HFFc6 (cell line): Measurements from ENCODE around the gene SCYL1. TPM values are rescaled to one million over a fixed set of nuclear protein-coding genes. Genes with fewer than 3 reads are reported as not detected.

ENCODE experiments used
- DNase-seq: peaks from one replicate; pipeline ENCODE4 v3.0.0-alpha.2; 2018
- H3K27ac Mint-ChIP-seq: 2 replicates; pipeline ENCODE4 v1.8.0; 2020; ENCODE audit warnings: mild to moderate bottlenecking, mixed read lengths
- H3K27me3 Mint-ChIP-seq: 2 replicates; pipeline ENCODE4 v1.8.0; 2021; ENCODE audit warnings: mild to moderate bottlenecking, moderate library complexity, mixed read lengths; ENCODE audit not compliant: insufficient read depth
- H3K36me3 Mint-ChIP-seq: 2 replicates; pipeline ENCODE4 v1.8.0; 2021; ENCODE audit warnings: low read depth, mixed read lengths
- H3K4me1 Mint-ChIP-seq: 2 replicates; pipeline ENCODE4 v1.8.0; 2020; ENCODE audit warnings: low read depth, mixed read lengths
- H3K4me3 Mint-ChIP-seq: 2 replicates; pipeline ENCODE4 v1.8.0; 2020; ENCODE audit warnings: mild to moderate bottlenecking, moderate library complexity, mixed read lengths
- H3K9me3 Mint-ChIP-seq: 2 replicates; pipeline ENCODE4 v1.8.0; 2020; ENCODE audit warnings: mild to moderate bottlenecking, mixed read lengths
- total RNA-seq, 6 experiments: library from RNA; stranded (reverse); fragmentation: NEBNext Ultra II Directional; extraction: Animal tissue kit (Norgen Biotek cat#: 25700); gene quantifications; 2 replicates in 1 of 6; 3 replicates in 5 of 6; pipeline ENCODE4 v1.2.3, GENCODE V29; 2021
- TF ChIP-seq, protein P1 (sequence below): fragments of 200-600 bp; sonication (generic); IDR thresholded peaks from 2 replicates; pipeline ENCODE4 v1.5.0; 2021; ENCODE audit warnings: antibody characterized with exemption, mild to moderate bottlenecking

The SCYL1 gene
- total RNA-seq, 6 experiments from 2014 or later: 120 to 137 (median 126) TPM

DNA sequence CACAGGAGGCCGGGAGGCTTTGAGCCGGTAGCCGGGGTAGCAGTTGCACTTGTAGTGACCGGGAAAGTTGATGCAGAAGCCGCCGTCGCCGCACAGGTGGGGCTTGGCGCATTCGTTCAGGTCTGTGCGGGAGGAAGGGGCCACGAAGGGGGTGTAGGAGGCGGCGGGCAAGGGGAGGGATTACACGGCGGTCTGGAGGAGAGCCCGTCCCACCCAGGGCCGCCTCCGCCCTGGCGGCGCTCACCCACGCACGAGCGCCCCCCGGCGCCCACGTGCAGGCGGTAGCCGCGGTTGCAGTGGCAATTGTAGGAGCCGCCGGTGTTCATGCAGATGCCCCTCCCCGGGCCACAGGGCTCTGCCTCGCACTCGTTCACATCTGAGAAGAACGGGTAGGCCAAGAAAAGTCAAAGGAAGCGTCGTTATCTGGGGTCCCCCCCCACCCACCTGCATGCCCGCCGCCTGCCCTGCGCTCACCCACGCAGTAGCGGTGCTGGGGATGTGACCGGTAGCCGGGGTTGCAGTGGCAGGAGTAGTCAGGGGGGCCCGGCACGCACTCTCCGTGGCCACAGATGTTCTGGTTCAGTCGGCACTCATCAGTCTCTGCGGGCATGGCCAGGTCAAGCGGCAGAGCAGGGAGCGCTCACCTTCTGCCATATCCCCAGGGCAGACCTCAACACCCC lies 22.7 kb downstream of the SCYL1 start:
- Mint-ChIP-seq H3K4me1 (0 out of 2 replicates have a peak, but pooled peaks cover 4% of the 10 kb centered on the region), H3K4me3 (no peak overlapping the region), H3K27me3 (peaks cover 3% of the 10 kb centered on the region), H3K27ac (no peak overlapping the region), H3K9me3 (no peaks in the 10 kb centered on the region), H3K36me3 (peaks cover 39% of the 10 kb centered on the region)
- DNase-seq: no peak
- TF ChIP-seq, protein P1, sequence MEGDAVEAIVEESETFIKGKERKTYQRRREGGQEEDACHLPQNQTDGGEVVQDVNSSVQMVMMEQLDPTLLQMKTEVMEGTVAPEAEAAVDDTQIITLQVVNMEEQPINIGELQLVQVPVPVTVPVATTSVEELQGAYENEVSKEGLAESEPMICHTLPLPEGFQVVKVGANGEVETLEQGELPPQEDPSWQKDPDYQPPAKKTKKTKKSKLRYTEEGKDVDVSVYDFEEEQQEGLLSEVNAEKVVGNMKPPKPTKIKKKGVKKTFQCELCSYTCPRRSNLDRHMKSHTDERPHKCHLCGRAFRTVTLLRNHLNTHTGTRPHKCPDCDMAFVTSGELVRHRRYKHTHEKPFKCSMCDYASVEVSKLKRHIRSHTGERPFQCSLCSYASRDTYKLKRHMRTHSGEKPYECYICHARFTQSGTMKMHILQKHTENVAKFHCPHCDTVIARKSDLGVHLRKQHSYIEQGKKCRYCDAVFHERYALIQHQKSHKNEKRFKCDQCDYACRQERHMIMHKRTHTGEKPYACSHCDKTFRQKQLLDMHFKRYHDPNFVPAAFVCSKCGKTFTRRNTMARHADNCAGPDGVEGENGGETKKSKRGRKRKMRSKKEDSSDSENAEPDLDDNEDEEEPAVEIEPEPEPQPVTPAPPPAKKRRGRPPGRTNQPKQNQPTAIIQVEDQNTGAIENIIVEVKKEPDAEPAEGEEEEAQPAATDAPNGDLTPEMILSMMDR: no peak

DNA sequence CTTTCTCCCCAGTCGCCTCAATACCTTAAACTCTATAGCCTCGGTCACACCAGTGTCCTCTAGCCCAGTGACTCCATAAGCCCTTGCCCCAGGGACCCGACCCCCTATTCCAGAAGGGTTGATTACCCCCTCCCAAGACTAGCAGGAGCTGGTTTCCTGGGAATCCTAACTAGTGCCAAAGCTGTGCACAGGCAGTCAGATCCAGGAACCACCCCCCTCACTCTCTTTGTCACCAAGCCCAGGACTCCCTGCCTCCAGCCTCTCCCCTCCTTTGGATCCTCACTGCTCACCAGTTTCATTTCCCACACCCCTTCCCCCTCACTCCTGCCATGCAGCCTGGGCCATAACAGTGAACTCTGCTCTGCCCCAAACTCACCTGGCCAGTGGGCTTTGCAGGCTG lies 23.5 kb downstream of the SCYL1 start:
- Mint-ChIP-seq H3K4me3 (no peak overlapping the region), H3K27ac (no peak overlapping the region), H3K9me3 (no peaks in the 10 kb centered on the region)

DNA sequence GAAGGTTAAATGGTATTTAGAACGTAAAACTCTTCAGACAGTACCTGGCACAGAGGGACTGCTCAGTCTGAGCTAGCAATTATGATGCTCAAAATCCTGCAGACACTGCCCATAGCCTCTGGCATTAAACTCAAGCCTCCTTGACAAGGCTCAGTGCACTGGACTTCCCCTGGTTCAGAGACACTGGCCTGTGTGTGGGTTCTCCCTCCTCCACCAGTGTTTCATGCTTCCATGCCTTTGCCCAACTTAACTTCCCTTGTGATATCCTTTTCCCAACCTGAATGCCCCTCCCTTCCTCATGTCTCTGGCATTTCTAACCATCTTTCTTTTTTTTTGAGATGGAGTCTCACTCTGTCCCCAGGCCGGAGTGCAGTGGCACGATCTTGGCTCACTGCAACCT lies 24.2 kb downstream of the SCYL1 start:
- DNase-seq: no peak
- TF ChIP-seq, protein P1: no peak
- no peak overlapping the region for H3K4me3 Mint-ChIP-seq
- H3K27me3 Mint-ChIP-seq: peaks cover 3% of the 10 kb centered on the region
- no peak overlapping the region for H3K27ac Mint-ChIP-seq
- H3K36me3 Mint-ChIP-seq: peaks cover 36% of the 10 kb centered on the region
- 0 out of 2 replicates have a peak, but pooled peaks cover 5% of the 10 kb centered on the region for H3K4me1 Mint-ChIP-seq
- H3K9me3 Mint-ChIP-seq: no peaks in the 10 kb centered on the region

More for the DNA sequence above, 23.5 kb downstream of the SCYL1 start:
- TF ChIP-seq, protein P1: no peak
- H3K27me3 Mint-ChIP-seq: peaks cover 3% of the 10 kb centered on the region
- DNase-seq: no peak
- peaks cover 36% of the 10 kb centered on the region for H3K36me3 Mint-ChIP-seq
- H3K4me1 Mint-ChIP-seq: 0 out of 2 replicates have a peak, but pooled peaks cover 5% of the 10 kb centered on the region

DNA sequence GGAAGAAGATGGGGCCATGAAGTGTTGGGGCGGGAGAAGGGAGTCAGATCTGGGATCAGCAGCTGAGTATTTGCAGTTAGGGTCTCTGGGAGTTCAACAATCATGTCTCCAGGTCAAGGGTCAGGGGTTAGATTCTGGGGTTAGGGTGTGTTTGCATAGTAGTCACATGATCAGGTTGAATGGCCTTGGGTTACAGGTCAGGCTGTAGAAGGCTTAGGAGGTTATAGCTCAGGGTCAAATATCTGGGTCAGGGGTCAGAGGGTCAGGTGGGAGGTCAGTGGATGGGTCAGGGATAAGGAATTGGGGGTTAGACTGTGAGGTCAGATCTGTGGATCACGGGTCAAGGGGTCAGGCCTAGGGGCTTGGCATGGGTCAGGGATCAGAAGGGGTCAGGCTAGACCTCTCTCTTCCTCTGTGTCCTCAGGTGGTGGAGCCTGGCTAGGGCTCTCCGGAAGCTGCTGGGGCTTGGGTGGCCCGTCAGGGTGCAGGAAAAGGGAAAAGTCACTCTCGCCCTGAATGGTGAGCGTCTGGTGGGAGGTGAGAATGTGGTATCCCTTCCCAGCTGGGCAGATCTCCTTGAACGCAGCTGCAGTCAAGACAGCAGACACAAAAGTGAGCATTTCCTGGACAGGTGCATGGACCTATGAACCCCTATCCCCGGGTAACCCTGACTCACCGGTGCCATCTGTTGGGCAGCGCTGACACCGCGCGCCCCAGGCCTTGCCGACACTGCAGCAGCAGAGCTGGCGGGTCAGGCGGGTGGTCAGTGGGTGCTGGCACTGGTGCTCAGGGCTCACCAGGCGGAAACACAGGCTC lies 26.9 kb downstream of the SCYL1 start:
- Mint-ChIP-seq H3K27me3 (peaks cover 3% of the 10 kb centered on the region), H3K36me3 (peaks cover 40% of the 10 kb centered on the region), H3K4me1 (peaks cover 29% of the 10 kb centered on the region), H3K27ac (no peak overlapping the region; the same call in 1 of the 2 replicates), H3K9me3 (no peaks in the 10 kb centered on the region), H3K4me3 (no peak overlapping the region)
- no peak for DNase-seq
- TF ChIP-seq, protein P1: peak; percentile 68

DNA sequence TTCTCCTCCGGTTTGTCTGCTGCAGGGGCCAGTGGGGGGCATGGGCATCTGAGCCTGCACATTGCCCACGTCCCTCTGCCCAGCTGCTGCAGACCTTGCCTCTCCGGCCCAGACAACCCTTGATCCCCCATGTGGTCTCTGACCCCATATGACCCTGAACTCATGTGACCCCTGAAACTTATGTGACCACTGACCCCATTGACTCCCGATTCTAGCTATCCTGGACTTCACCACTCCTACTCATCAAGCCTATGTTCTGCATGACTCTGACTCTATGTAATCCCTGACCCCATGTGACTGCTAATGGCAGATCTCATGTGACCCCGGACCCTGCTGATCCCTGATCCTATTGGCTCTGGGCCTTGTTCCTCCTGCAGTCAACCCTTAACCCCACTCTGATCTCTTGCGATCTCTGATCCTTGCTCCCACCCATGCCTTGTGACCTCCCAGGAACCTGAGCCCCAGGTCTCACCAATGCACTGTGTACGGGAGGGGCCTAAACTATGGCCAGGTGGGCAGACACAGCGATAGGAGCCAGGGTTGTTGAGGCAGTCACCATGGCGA lies 27.6 kb downstream of the SCYL1 start:
- Mint-ChIP-seq H3K4me1 (peaks cover 36% of the 10 kb centered on the region), H3K9me3 (no peaks in the 10 kb centered on the region), H3K4me3 (no peak overlapping the region), H3K36me3 (peaks cover 40% of the 10 kb centered on the region), H3K27me3 (peaks cover 3% of the 10 kb centered on the region), H3K27ac (peak overlapping the region; percentile 46)
- no peak for DNase-seq
- TF ChIP-seq, protein P1: no peak; the same call in 1 of the 2 replicates
